Thyroid gland (tissue), 4 donors: ENCODE measurements around the gene FOXO1. TPM values are rescaled to one million over a fixed set of nuclear protein-coding genes. Genes with fewer than 3 reads are reported as not detected.

Experiments
- DNase-seq, 2 donors: peaks; one replicate each; pipeline ENCODE4 v3.0.0-alpha.2; 2019
- H3K27ac ChIP-seq, 3 donors: fragments of 200-600 bp; sonication (generic); 1 replicate in 2 of 3; 2 replicates in 1 of 3; pipeline ENCODE4 v1.5.1; 2016 to 2019; ENCODE audit warnings: mild to moderate bottlenecking in 1 of 3, moderate library complexity in 1 of 3
- H3K27me3 ChIP-seq: fragments of 200-600 bp; sonication (generic); one replicate; pipeline ENCODE4 v1.5.1; 2019
- H3K36me3 ChIP-seq, 2 donors: fragments of 200-600 bp; sonication (generic); one replicate each; pipeline ENCODE4 v1.5.1; 2016 to 2019
- H3K4me1 ChIP-seq, 2 donors: fragments of 200-600 bp; sonication (generic); one replicate each; pipeline ENCODE4 v1.5.1; 2017 to 2019
- H3K4me3 ChIP-seq, 3 donors: fragments of 200-600 bp; sonication (generic); replicated peaks in 1 of 3; 1 replicate in 2 of 3; 2 replicates in 1 of 3; pipeline ENCODE4 v1.5.1; 2016; ENCODE audit warnings: mild to moderate bottlenecking in 1 of 3
- H3K9me3 ChIP-seq: fragments of 200-600 bp; sonication (generic); one replicate; pipeline ENCODE4 v1.5.1; 2017
- POLR2A ChIP-seq, 2 donors: fragments of 450-650 bp; IDR thresholded peaks; one replicate each; pipeline ENCODE4 v1.6.1; 2017; ENCODE audit warnings: antibody characterized with exemption in 2 of 2, mild to moderate bottlenecking in 2 of 2, moderate library complexity in 1 of 2
- WGBS, 2 donors: methylation state at CpG; one replicate each; pipeline ENCODE4 v1.1.5; 2017; 5-methylcytosine and 5-hydroxymethylcytosine counted together
- intact Hi-C: fragments of 100-400 bp; cut with DNase I; formaldehyde crosslinking; loops from one replicate; pipeline ENCODE4 v1.15.1; 2023
- total RNA-seq, 4 donors: library from RNA; depleted of rRNA; stranded (reverse); fragments of >200 nt; gene quantifications; one replicate each; pipeline ENCODE4 v1.2.3, GENCODE V29; 2016
- TF ChIP-seq, protein P1 (sequence below), 6 experiments: fragments of 200-600 bp in 3 of 6; fragments of 450-650 bp in 3 of 6; sonication (generic) in 3 of 6; IDR thresholded peaks; one replicate each; pipeline ENCODE4 v1.5.1; 2016 to 2019; ENCODE audit warnings: antibody characterized with exemption in 6 of 6, mild to moderate bottlenecking in 2 of 6, inconsistent platforms in 1 of 6, moderate library complexity in 1 of 6

FOXO1 gene
- total RNA-seq, 4 donors from 2014 or later: 65.2 to 92.9 (median 70.0) TPM

- Histone ChIP-seq H3K36me3 (no peaks in the 10 kb centered on the region), H3K4me1 (peaks cover 81 to 87% of the 10 kb centered on the region in 2 donors), H3K4me3 (no peak overlapping the region), H3K27ac (peak overlapping the region; percentile 19 to 62 (median 48)), H3K9me3 (no peaks in the 10 kb centered on the region), H3K27me3 (no peaks in the 10 kb centered on the region)
- WGBS, 2 donors: 57 to 59% methylated on average over 4 of the region's 4 CpGs
- no peak for DNase-seq
- TF ChIP-seq POLR2A (IDR thresholded peaks at IDR 0.05): no peak
- intact Hi-C loops: no loop called here
These were observed 90.1 kb downstream of the FOXO1 start for GRCh38 chr13:40576369-40576768.

DNA sequence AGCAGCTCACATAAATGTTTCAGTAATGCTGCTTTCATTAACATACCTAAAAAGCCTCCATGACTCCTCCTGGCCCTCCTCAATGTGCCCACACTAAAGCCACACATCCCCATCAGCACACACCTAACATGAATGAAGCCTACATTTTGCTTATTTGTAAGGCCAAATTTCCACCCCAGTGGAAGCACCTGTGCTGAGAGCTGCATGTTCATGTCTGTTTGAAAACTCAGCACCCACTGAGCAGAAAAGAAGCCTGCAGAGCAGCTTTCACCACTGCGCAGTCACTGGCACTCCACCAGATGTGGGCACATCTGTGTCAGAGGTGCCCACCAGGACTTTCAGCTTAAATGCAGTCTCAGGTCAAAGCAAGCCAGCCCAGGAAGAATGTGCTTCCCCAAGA, 93.5 kb downstream of the FOXO1 start:
- Histone ChIP-seq H3K4me3 (no peak overlapping the region), H3K4me1 (peaks cover 68 to 76% of the 10 kb centered on the region in 2 donors), H3K9me3 (no peaks in the 10 kb centered on the region), H3K27ac (no peak overlapping the region), H3K27me3 (no peaks in the 10 kb centered on the region), H3K36me3 (no peaks in the 10 kb centered on the region)
- TF ChIP-seq, protein P1, sequence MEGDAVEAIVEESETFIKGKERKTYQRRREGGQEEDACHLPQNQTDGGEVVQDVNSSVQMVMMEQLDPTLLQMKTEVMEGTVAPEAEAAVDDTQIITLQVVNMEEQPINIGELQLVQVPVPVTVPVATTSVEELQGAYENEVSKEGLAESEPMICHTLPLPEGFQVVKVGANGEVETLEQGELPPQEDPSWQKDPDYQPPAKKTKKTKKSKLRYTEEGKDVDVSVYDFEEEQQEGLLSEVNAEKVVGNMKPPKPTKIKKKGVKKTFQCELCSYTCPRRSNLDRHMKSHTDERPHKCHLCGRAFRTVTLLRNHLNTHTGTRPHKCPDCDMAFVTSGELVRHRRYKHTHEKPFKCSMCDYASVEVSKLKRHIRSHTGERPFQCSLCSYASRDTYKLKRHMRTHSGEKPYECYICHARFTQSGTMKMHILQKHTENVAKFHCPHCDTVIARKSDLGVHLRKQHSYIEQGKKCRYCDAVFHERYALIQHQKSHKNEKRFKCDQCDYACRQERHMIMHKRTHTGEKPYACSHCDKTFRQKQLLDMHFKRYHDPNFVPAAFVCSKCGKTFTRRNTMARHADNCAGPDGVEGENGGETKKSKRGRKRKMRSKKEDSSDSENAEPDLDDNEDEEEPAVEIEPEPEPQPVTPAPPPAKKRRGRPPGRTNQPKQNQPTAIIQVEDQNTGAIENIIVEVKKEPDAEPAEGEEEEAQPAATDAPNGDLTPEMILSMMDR (IDR thresholded peaks at IDR 0.05): no peak
- TF ChIP-seq POLR2A (IDR thresholded peaks at IDR 0.05): no peak
- intact Hi-C loops: no loop called here
- no peak for DNase-seq
- 91 to 100% methylated on average over 1 of the region's 1 CpG for WGBS, 2 donors

GRCh38 chr13:40571338-40571963, 95.0 kb downstream of the FOXO1 start:
- Histone ChIP-seq H3K27ac (no peak overlapping the region), H3K4me3 (no peak overlapping the region), H3K4me1 (peaks cover 66 to 76% of the 10 kb centered on the region in 2 donors), H3K36me3 (no peaks in the 10 kb centered on the region), H3K9me3 (no peaks in the 10 kb centered on the region), H3K27me3 (no peaks in the 10 kb centered on the region)
- 86 to 89% methylated on average over 6 of the region's 6 CpGs for WGBS, 2 donors
- DNase-seq: no peak
- TF ChIP-seq POLR2A (IDR thresholded peaks at IDR 0.05): no peak
- TF ChIP-seq, protein P1 (IDR thresholded peaks at IDR 0.05): no peak
- intact Hi-C loops: no loop called here

- no peak for DNase-seq
- peaks cover 66 to 76% of the 10 kb centered on the region in 2 donors for H3K4me1 ChIP-seq
- TF ChIP-seq, protein P1 (IDR thresholded peaks at IDR 0.05): no peak
- TF ChIP-seq POLR2A (IDR thresholded peaks at IDR 0.05): no peak
These were observed 95.5 kb downstream of the FOXO1 start for GRCh38 chr13:40570930-40571329.

DNA sequence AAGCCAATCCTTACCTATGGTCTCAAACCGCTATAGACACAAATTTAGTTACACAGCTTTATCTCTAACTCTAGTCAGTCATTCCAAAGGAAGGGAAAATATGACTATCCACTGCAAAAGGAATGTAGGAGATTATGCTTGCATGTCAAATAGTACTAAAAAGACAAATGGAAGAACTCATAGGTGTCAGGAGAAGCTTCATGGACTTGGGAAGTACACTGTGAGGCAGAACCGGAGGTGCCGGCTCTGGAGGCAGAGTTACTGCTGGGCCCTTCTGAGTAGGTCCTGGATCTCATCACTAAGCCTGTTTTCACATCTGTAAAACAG, 97.5 kb downstream of the FOXO1 start:
- H3K27me3 ChIP-seq: no peaks in the 10 kb centered on the region
- peaks cover 66 to 83% of the 10 kb centered on the region in 2 donors for H3K4me1 ChIP-seq
- H3K27ac ChIP-seq: peak overlapping the region in 2 of 3 donors; percentile 56 to 72
- no peaks in the 10 kb centered on the region for H3K36me3 ChIP-seq
- 66 to 70% methylated on average over 3 of the region's 3 CpGs for WGBS, 2 donors
- no peaks in the 10 kb centered on the region for H3K9me3 ChIP-seq
- intact Hi-C loops: loop anchor here (10.0 kb wide), 1 partner anchor 96 kb away; the partner anchor contains the start of gene FOXO1
- no peak overlapping the region for H3K4me3 ChIP-seq
- DNase-seq: no peak
- TF ChIP-seq, protein P1 (IDR thresholded peaks at IDR 0.05): no peak
- TF ChIP-seq POLR2A (IDR thresholded peaks at IDR 0.05): no peak

More at GRCh38 chr13:40570930-40571329, 95.5 kb downstream of the FOXO1 start:
- Histone ChIP-seq H3K27me3 (no peaks in the 10 kb centered on the region), H3K9me3 (no peaks in the 10 kb centered on the region), H3K27ac (no peak overlapping the region), H3K36me3 (no peaks in the 10 kb centered on the region), H3K4me3 (no peak overlapping the region)
- intact Hi-C loops: no loop called here
- WGBS, 2 donors: 85 to 89% methylated on average over 4 of the region's 4 CpGs
